ENCODE results near the gene SEC14L5.

SEC14L5 gene

DNA sequence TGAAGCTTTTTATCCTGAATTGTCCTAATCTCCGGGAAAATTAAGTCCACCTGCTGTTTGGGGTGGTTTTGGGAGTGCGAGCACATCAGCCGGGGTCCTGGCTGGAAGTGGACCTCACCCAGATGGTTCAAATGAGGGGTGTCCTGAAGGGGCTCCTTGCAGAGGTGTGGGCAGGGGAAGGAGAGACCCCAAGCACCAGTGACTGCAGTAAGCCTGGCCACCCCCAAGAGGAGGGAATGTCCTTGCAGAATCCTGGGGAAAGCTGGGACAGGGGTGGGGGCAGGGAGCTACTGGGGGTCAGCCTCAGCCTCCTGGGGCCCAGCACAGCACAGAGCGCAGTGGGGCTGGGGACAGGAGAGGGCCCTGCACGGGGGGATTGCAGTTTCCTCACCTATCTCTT lies 46.2 kb downstream of the SEC14L5 start:
- 0 out of 2 replicates have a peak, but pooled peaks cover 15% of the 10 kb centered on the region for H3K27me3 ChIP-seq (ENCODE audit: low read depth, low read length)
- no peak overlapping the region for H2AFZ ChIP-seq (ENCODE audit: low read depth, low read length)
- no peaks in the 10 kb centered on the region for H3K79me2 ChIP-seq (ENCODE audit: low read length)
- no peak overlapping the region for H3K9ac ChIP-seq (ENCODE audit: low read length)
- H3K36me3 ChIP-seq (replicated peaks; ENCODE audit: low read depth, low read length), result no peaks in the 10 kb centered on the region
- H3K4me1 ChIP-seq (ENCODE audit: low read length), result no peaks in the 10 kb centered on the region
- no peaks in the 10 kb centered on the region for H3K9me3 ChIP-seq (ENCODE audit: insufficient read depth, low read length)
- H3K27ac ChIP-seq (ENCODE audit: low read length), result no peak overlapping the region
- H3K4me2 ChIP-seq (ENCODE audit: low read length), result no peak overlapping the region
- H3K4me3 ChIP-seq (ENCODE audit: low read length), result no peak overlapping the region
- TF ChIP-seq CTCF (IDR thresholded peaks at IDR 0.05; ENCODE audit: low read depth, low read length) (no peak), EZH2phosphoT487 (IDR thresholded peaks at IDR 0.05; ENCODE audit: low read depth) (no peak)
- H4K20me1 ChIP-seq (ENCODE audit: insufficient read depth, low read length), result no peaks in the 10 kb centered on the region

DNA sequence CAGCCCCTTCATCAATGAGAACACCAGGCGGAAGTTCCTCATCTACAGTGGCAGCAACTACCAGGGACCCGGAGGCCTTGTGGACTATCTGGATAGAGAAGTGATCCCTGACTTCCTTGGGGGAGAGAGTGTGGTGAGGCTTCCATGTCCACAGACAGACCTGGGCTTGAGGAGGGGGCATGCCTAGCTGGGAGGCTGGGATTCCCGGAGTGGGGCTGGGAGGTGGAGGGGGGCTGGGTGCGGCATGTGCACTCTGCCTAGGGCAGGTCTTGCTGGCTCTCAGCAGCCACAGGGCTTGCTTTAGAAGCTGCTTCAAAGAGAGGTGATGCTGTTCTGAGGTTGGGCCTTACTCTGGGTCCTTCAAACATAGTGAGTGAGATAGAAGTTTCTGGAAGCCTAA lies 47.8 kb downstream of the SEC14L5 start:
- TF ChIP-seq CTCF (IDR thresholded peaks at IDR 0.05; ENCODE audit: low read depth, low read length) (no peak), EZH2phosphoT487 (IDR thresholded peaks at IDR 0.05; ENCODE audit: low read depth) (no peak)

GRCh38 chr16:5006348-5007193 lies 48.4 kb downstream of the SEC14L5 start:
- no peaks in the 10 kb centered on the region for H3K36me3 ChIP-seq (replicated peaks; ENCODE audit: low read depth, low read length)
- no peaks in the 10 kb centered on the region for H3K79me2 ChIP-seq (ENCODE audit: low read length)
- H3K4me2 ChIP-seq (ENCODE audit: low read length), result no peak overlapping the region
- no peak overlapping the region for H3K9ac ChIP-seq (ENCODE audit: low read length)
- no peak for TF ChIP-seq EZH2phosphoT487 (IDR thresholded peaks at IDR 0.05; ENCODE audit: low read depth)
- TF ChIP-seq CTCF (IDR thresholded peaks at IDR 0.05; ENCODE audit: low read depth, low read length), result no peak
- H3K27ac ChIP-seq (ENCODE audit: low read length), result no peak overlapping the region
- no peaks in the 10 kb centered on the region for H3K9me3 ChIP-seq (ENCODE audit: insufficient read depth, low read length)
- no peak overlapping the region for H2AFZ ChIP-seq (ENCODE audit: low read depth, low read length)
- no peaks in the 10 kb centered on the region for H3K4me1 ChIP-seq (ENCODE audit: low read length)
- 0 out of 2 replicates have a peak, but pooled peaks cover 13% of the 10 kb centered on the region for H3K27me3 ChIP-seq (ENCODE audit: low read depth, low read length)
- no peak overlapping the region for H3K4me3 ChIP-seq (ENCODE audit: low read length)
- H4K20me1 ChIP-seq (ENCODE audit: insufficient read depth, low read length), result no peaks in the 10 kb centered on the region

More for the DNA sequence above, 47.8 kb downstream of the SEC14L5 start:
- Histone ChIP-seq H3K4me2 (ENCODE audit: low read length) (no peak overlapping the region), H3K79me2 (ENCODE audit: low read length) (no peaks in the 10 kb centered on the region), H3K27ac (ENCODE audit: low read length) (no peak overlapping the region), H3K9me3 (ENCODE audit: insufficient read depth, low read length) (no peaks in the 10 kb centered on the region), H3K4me1 (ENCODE audit: low read length) (no peaks in the 10 kb centered on the region), H3K4me3 (ENCODE audit: low read length) (no peak overlapping the region), H3K27me3 (ENCODE audit: low read depth, low read length) (0 out of 2 replicates have a peak, but pooled peaks cover 15% of the 10 kb centered on the region), H3K36me3 (replicated peaks; ENCODE audit: low read depth, low read length) (no peaks in the 10 kb centered on the region), H3K9ac (ENCODE audit: low read length) (no peak overlapping the region), H2AFZ (ENCODE audit: low read depth, low read length) (no peak overlapping the region), H4K20me1 (ENCODE audit: insufficient read depth, low read length) (no peaks in the 10 kb centered on the region)

- Histone ChIP-seq H3K9ac (ENCODE audit: low read length) (no peak overlapping the region), H3K9me3 (ENCODE audit: insufficient read depth, low read length) (no peaks in the 10 kb centered on the region), H3K4me1 (ENCODE audit: low read length) (no peaks in the 10 kb centered on the region), H3K36me3 (replicated peaks; ENCODE audit: low read depth, low read length) (no peaks in the 10 kb centered on the region), H3K4me2 (ENCODE audit: low read length) (no peak overlapping the region), H3K4me3 (ENCODE audit: low read length) (no peak overlapping the region), H2AFZ (ENCODE audit: low read depth, low read length) (no peak overlapping the region), H3K79me2 (ENCODE audit: low read length) (no peaks in the 10 kb centered on the region), H3K27ac (ENCODE audit: low read length) (no peak overlapping the region), H4K20me1 (ENCODE audit: insufficient read depth, low read length) (no peaks in the 10 kb centered on the region), H3K27me3 (ENCODE audit: low read depth, low read length) (0 out of 2 replicates have a peak, but pooled peaks cover 7% of the 10 kb centered on the region)
- TF ChIP-seq EZH2phosphoT487 (IDR thresholded peaks at IDR 0.05; ENCODE audit: low read depth), result no peak
- no peak for TF ChIP-seq CTCF (IDR thresholded peaks at IDR 0.05; ENCODE audit: low read depth, low read length)
Observed at GRCh38 chr16:5007256-5007655, 49.1 kb downstream of the SEC14L5 start.

Data from OCI-LY3 (cell line).